HG03095 (cell line): ENCODE data around the gene STAG3.

ENCODE experiments used
- ATAC-seq: cut with Tn5 transposase; IDR thresholded peaks from one replicate; pipeline ENCODE4 v1.9.1; 2021; ENCODE audit warnings: moderate library complexity; ENCODE audit not compliant: unreplicated experiment

The STAG3 gene

GRCh38 chr7:100154651-100155491 lies 22.8 kb upstream of the STAG3 start:
- ATAC-seq = no peak

GRCh38 chr7:100155553-100156317 lies 22.0 kb upstream of the STAG3 start:
- no peak for ATAC-seq

DNA sequence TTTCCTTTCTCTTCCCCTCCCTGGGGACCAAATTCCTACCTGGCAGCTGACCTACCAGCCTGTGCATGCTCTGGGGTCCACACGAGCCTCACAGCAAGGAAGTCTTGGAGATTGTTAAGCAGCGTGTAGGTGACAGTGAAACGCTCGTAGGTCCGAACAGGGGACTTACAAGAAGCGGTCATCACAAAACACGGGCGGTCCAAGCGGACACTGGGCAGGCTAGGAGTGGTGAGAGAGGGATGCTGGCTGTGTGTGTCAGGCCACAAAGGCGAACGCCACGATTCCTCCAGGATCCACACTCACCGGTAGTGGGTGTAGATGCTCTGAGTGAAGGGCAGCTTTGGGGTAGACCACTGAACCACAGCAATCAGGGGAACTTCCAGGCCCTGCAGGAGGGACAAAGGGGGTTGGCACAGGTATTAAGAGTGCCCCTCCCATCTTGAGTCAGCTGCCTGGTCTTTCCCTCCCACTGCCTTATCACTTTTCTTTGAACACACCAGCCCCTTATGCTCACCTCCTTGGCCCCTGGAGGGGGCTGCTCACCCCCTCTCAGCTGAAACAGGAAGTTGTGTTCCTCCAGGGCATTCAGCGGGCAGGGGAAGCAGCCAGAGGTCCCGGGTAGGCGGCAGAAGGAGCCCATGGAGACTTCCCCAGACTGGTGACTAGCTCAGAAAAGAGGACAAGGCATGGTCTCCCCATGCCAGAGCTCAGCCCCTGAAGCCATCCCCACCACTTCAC lies 21.2 kb upstream of the STAG3 start:
- ATAC-seq = no peak

DNA sequence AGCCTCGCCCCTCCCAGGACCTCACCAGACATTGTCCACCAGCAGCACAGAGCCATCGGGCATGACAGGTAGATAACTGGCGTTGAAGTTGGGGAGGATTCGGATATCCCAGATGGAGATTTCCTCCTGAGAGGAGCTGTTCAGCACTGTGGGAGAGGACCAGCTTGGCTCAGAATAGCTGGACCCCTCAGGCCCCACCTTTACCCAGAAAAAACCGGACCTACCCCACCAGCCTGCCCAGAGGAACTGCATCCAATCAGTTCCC lies 20.7 kb upstream of the STAG3 start:
- ATAC-seq = no peak

GRCh38 chr7:100157334-100158228 lies 20.1 kb upstream of the STAG3 start:
- no peak for ATAC-seq

- ATAC-seq = peak; percentile 73
Measured at GRCh38 chr7:100158229-100159098, 19.3 kb upstream of the STAG3 start, which contains the start of gene TRAPPC14. Gene TRAPPC14, minus strand, starts transcription at chr7:100158723. Its CDS starts 224 bp downstream, at chr7:100158499.

DNA sequence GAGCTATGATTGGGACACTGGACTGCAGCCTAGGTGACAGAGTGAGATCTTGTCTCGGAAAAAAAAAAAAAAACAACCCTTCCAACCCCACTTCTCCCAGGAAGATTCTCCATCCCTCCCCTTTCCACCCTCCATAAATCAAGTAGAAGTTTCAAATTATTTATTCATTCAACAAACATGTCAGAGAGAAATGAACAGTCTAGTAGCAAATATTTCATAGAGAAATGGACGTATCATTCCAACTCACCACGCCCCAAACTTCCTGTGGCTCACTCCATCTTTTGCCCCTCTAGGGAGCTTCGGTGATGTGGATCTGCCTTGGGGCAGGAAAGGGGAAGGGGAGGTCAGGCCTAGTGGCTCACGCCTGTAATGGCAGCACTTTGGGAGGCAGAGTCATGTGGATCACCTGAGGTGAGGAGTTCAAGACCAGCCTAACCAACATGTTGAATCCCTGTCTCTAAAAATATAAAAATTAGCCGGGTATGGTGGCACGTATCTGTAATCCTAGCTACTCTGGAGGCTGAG lies 18.6 kb upstream of the STAG3 start:
- no peak for ATAC-seq

GRCh38 chr7:100160067-100160466 lies 17.7 kb upstream of the STAG3 start:
- no peak for ATAC-seq

- no peak for ATAC-seq
Measured at GRCh38 chr7:100163006-100163531, 14.6 kb upstream of the STAG3 start.

GRCh38 chr7:100163871-100164270 lies 13.8 kb upstream of the STAG3 start:
- ATAC-seq = no peak

DNA sequence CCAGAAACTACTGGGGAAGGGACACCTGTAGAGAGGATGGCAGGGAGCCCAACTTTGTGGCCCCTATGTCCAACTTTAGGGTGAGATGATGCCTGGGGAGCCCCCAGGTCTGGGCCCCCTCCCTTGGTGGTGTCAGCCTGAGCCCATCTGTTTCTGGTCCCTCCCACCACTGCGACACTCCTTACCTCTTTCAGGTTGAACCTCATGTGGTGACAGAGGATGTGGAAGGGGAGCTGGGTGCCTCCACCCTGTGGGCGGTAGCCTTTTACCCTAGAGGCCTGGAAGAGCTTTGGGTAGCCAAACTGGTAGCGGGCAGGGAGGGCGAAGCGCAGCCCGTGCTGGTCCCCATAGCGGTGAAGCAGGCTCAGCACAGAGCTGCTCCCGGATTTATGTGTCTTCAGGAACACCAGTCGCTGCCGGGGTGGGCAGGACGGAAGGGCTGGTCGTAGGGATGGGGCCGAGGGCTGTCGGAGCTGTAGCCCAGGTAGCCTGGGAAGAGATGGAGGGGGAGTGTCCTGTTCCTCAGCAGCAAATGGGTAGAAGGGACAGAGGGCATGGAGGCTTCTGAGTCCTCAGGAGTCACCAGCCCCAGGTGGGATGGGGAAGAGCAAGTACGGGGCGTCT lies 11.3 kb upstream of the STAG3 start:
- ATAC-seq = no peak

- ATAC-seq = no peak
Measured at GRCh38 chr7:100166970-100167911, 10.5 kb upstream of the STAG3 start.

GRCh38 chr7:100167912-100168323 lies 9.8 kb upstream of the STAG3 start:
- ATAC-seq = no peak

GRCh38 chr7:100169147-100169850 lies 8.4 kb upstream of the STAG3 start:
- no peak for ATAC-seq

DNA sequence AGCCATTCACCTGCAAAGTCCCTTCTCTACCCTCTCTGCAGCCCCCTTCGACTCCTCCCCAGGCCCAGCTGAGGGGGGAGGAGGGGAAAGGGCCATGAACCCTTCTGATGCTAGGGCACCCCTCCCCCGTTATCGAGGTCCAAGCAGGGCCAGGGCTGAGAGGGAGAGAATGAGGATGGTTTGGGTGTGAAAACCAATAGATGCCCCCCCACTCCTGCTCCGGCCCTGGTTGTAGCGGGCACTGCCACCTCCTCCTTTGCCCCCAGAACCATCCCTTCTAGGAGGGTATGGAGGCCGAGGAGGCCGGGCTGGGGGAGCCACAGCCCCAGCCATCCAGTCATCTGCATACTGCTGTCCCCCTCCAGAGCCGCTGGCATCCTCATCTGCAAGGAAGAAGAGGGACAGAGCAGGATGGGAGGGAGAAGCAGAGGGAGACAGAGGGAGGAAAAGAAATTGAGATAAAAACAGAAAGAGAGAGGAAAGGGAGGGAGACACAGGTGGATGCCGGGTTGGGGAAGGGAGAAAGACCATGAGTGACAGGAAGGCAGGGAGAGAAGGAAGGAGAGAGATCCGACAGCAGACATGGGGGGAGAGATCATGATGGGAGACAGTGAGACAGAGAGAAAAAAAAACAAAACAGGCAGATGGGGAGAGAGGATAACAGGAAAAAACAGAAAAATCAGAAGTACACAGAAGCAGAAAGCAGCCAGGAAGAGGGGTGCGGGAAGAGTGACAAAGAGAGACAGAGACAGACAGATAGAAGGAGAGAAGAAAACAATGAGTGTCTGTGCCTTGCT lies 7.4 kb upstream of the STAG3 start:
- ATAC-seq = no peak

DNA sequence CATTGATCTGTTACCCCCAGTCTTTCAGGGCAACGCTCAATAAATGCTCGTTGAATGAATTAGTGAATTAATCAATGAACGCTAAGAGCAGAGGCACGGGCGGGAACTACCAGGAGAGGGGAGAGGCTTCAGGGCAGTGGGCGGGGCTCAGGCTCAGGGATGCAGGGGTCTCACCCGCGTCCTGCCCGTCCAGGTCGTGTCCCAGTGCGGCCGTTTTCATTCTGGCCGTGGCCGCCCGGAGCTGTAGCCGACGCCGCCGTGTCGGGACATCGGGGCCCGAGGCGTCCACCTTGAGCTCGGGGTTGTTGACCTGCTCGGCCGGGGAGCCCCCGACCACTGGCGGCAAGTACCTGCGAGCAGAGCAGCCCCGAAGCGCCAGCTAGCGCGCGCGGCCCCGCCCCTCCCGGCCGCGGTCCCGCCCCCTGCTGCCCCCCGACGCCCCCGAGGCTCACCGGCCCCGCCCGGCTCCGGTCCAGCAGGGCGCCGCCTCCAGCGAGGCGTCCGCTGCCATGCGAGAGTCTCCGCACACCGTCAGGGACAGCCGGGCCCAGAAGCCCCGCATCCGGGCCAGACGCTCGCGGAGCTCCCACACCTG lies 6.5 kb upstream of the STAG3 start:
- no peak for ATAC-seq
